GM18508 (cell line): ENCODE measurements around the gene FAM184A.

ENCODE experiments used
- ATAC-seq: cut with Tn5 transposase; IDR thresholded peaks from one replicate; pipeline ENCODE4 v1.9.1; 2021; ENCODE audit warnings: moderate number of reproducible peaks; ENCODE audit not compliant: insufficient read depth, unreplicated experiment

Gene FAM184A

DNA sequence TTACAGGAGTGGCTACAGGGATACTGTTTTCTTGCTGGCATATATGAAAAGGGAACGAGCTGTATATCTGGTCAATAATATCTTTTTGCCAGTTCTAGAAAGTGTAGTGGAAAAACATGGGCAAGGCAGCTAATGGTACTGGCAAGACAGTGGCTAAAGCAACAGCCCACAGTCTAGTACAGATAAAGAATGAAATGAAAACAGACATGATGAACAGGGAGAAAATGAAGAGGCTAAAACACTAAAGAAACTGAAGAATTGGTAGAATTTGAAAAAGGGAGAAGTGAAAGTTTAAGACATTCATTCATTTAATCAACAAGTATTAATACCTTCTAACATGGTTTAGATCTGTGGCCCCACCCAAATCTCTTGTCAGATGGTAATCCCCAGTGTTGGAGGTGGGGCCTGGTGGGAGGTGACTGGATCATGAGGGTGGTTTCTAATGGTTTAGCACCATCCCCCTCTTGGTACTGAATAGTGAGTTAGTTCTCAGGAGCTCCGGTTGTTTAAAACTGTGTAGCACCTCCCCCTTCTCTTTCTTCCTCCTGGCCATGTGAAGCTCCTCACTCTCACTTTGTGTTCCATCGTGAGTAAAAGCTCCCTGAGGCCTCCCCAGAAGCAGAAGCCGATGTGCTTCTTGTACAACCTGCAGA is 18.1 kb downstream of the FAM184A start:
- no peak for ATAC-seq

DNA sequence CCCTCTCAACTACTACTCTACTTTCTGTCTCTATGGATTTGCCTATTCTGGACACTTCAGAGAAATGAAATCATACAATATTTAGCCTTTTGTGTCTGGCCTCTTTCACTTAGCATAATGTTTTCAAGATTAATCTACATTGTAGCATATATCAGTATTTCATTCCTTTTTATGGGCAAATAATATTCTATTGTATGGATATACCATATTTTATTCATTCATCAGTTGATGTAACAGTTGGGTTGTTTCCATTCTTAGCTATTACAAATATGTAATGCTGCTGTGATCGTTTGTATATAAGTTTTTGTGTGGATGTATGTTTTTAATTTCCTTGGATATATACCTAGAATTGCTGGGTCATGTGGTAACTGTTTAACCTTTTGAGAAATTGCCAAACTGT is 23.4 kb downstream of the FAM184A start:
- ATAC-seq, result no peak

DNA sequence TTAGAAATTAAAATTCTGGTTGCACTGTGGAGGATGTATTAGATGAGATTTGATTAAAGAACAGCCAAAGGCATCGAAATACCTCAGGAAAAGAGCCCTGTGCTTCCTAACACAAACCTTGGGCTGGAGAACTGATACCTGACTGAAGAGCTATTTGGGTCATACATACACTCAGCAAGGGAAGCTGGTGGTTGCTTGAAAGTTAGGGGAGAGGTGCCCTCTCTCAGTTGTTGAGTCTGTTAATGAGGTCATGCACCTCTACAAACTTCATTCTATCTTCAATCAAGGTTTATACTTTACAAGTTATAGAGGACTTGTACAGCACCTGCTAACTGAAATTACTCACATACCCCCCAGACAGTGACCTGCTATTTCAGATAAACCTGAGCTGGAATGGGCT is 25.5 kb downstream of the FAM184A start:
- ATAC-seq, result no peak

DNA sequence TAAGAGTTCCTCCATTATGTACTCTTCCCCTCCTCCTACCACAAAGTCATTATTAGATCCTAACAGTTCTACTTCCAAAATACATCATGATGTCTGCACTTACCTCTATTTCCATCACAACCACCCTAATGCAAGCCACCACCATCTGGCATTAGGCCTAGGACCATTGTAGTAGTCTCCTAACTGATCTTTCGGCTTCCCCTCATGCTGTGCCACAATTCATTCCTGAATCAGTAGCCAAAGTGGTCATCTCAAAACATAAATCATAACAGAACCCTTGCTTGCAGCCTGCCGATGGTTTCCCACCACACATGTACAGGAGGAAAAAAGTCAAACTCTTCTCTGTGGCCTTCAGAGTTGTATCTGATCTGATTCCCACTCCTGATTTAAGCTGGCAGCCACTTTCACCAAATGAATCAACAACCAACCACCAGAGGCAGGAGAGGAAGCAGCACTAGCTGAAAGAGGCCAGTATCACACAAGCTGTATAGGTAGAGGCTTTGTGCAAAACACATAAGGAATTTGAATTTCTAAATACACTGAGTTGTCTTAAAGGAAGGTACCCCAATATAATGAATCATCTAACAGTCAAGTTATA is 26.1 kb downstream of the FAM184A start:
- no peak for ATAC-seq

DNA sequence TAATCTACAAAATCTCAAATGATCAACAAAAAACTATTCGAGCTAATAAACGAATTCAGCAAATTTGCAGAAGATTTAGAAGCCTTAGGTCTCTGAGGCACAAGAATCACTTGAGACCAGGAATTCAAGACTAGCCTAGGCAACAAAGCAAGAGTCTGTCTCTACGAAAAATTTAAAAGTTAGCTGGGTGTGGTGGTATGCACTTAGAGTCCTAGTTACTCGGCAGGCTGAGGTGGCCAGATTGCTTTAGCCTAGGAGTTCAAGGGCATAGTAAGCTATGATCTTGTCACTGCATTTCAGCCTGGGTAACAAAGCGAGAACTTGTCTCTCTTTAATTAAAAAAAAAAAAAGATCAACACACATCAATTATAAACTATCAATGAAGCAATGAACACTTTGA is 34.2 kb downstream of the FAM184A start:
- ATAC-seq, result no peak

DNA sequence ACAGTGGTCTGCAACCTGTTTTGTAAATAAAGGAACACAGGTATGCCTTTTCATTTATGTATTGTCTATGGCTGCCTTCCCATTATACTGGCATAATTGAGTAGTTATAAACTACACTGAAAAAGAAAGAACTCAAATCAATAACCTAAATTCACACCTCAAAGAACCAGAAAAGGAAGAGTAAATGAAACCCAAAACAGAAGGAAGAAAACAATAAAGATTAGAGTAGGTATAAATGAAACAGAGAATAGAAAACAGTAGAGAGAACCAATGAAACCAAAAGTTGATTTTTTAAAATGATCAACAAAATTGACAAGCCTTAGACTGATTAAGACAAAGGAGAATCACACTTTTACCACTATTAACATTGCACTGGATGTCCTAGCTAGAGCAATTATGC is 34.7 kb downstream of the FAM184A start:
- ATAC-seq, result peak; percentile 72

DNA sequence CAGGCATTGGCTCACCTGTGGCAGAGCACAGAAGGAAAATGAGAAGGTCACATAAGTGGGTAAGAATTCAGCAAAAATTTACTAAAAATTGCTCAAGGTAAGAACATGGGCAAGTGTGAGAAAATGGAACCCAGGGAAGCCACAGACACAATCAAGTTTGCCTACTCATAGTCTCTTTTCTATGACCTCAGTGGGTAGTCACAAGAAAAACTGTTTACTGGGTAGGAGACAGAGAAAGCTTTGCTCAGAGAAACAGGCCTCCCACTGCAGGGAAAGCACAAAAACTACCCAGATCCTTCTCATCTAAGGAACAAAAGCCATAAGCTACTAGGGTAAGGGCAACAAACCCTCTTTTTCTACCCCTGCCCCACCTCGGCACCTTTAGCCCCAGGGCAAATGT is 35.2 kb downstream of the FAM184A start:
- ATAC-seq, result no peak

DNA sequence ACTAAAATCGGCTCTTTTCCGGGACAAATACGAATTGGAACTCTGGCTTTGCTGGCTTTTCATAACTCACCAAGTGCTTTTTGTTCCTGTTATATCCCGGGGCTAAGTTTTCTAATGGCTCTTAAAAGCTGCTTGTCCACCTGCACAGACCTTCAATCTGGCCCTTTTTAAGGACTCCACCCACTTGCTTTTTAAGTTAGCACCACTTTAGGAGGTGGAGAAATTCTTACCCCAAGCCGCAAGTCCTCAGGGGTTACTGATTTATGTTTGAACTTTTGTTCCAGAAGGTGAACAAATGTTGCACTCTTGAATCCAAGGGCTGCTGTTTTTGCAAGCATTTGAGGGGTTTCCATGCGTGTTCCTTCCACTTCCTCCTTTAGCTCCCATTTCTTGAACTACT is 37.8 kb downstream of the FAM184A start:
- no peak for ATAC-seq

DNA sequence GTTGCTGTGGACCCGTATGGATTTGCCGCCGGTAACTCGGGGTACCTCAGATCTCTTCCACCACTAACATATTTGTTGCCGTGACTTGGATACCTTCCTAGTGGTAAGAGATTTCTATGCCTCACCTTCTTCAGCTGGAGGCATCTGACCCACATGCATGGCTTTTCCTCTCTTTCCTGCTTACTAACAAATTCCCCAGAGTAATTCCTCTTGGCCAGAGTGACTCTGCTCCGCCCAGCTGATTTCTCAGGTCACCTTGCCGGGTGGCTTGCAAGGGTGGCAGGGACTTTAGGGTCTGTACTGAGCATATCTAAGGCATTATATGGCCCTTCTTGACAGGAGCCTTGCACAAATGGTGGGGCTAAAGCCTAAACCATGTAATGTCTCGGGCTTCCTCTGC is 38.2 kb downstream of the FAM184A start:
- ATAC-seq, result no peak

DNA sequence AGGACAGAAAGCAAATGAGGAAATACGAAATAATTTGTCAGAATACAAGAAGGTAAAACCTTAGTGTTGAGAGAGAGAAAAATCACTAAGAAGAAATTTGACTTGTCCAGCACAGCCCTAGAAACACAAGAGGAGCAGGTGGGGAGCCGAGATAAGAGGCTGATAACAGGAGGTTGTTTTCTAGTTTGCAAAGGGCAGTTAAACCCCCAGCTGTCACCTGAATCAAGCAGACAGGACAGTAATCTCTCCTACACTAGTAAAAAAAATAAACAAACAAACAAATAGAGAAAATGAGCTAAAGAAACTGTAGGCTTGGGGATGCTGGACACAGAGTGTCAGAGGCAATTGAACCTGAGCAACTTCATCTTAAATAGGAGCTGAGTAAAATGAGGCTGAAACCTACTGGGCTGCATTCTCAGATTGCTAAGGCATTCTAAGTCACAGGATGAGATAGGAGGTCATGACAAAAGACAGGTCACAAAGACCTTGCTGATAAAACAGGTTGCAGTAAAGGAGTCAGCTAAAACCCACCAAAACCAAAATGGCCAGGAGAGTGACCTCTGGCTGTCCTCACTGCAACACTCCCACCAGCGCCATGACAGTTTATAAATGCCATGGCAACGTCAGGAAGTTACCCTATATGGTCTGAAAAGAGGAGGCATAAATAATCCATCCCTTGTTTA is 40.4 kb downstream of the FAM184A start:
- no peak for ATAC-seq

DNA sequence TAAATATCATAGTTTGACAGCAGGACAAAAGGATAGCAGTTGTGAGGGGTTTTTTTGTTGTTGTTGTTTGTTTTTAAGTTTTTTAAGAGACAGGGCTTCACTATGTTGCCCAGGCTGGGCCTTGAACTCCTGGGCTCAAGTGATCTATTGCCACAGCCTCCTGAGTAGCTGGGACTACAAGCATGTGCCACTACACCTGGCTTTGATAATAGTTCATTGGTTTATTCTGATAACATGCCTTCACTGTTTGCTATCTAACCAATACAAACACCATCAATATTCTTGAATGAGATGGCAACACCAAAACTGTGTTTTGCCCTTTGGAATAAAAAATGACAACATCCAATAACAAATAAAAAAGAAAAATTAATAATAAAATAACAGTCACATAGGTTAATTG is 41.2 kb downstream of the FAM184A start:
- ATAC-seq, result no peak

DNA sequence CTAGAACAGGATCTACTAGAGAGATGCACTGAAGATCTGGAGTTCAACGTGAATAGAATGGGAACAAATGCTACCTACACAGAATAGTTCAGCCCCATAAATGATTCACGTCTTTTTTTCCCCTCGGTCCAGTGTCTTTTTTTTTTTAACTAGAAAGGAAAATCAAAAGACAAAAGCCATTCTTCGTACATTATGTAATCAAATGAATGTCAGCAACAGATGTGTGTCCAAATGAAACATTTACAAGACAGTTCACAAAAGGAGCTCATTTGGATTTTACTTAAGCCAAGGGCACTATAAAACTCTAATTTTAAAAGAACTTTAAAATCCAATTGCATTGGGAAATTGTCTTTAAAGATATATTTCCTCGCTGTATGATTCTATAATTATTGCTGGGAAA is 42.4 kb downstream of the FAM184A start:
- ATAC-seq, result no peak

DNA sequence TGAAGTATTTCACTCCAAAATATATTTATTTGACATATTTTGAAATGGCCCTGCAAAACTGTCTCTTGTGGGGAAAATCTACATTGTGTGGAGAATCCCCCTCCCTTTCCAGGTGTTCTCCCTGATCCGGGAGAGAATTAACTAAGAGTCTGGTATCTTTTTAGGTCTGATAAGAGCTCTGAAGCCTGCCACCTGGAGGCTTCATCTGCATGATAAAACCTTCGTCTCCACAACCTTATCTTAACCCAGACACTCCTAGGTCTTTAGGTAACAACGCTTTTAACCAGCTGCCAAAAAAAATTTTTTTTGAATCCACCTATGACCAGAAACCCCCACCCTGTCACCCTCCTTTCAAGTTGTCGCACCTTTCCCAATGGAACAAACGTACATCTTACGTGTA is 43.0 kb downstream of the FAM184A start:
- no peak for ATAC-seq

DNA sequence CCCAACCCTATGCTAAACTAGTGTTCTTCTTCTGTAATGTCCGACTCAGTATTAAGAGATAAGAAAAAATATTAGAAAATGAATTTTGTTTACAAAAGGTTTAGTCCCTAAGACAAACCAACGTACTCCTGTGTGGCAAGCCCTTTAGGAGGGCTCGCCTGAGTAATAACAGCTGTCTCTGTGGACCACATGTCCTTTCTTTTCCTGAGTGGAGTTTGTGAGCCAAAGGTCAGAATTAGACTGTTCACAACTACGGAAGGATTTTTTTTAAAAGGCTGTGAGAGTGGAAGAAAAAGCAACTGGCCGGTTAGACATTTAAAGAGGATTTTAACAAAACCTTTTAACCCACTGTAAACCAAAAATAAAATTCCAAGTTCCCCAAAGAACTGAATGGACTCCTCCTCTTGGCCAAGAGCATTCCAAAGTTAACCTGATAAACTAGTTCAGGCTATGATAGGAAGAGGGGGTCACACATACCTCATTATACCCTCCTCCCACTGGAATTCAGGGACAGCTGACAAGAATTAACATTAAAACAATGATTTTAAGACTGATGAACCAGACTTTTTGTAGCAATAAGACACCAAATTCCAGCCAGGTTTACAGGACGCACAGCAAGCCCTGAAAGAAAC is 43.5 kb downstream of the FAM184A start:
- ATAC-seq, result no peak

DNA sequence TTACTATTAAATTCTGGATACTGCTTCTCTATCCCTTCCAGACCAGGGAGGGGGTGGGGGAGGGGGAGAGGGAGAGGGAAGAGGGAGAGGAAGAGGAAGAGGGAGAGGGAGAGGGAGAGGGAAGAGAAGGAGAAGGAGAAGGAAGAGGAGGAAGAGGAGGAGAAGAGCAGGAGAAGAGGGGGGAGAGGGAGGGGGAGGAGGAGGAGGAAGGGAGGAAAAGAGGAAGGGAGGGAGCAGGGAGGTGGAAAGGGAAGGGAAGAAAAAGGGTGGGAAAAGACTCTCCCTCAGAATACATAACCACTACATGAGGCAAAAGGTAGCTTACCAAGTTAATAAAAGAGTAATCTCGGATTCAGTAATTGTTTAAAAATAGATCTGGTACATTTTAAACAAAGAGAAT is 46.0 kb downstream of the FAM184A start:
- no peak for ATAC-seq

DNA sequence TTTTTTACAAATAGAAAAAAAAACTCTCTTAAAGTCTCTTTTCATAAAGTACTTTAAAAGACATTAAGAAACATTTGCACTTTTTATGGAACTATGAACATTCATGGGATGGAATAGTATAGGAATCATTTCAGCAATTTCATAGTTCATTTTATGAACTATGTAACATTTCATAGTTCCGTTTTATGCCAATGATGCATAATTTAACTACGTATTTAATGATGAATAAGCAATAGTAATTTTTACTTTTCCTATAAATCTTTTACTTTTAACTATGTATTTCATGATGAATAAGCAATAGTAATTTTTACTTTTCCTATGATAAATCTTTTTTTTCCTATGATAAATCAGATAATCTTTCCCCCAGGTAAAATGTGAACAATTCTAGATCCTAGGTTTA is 47.7 kb downstream of the FAM184A start:
- no peak for ATAC-seq

DNA sequence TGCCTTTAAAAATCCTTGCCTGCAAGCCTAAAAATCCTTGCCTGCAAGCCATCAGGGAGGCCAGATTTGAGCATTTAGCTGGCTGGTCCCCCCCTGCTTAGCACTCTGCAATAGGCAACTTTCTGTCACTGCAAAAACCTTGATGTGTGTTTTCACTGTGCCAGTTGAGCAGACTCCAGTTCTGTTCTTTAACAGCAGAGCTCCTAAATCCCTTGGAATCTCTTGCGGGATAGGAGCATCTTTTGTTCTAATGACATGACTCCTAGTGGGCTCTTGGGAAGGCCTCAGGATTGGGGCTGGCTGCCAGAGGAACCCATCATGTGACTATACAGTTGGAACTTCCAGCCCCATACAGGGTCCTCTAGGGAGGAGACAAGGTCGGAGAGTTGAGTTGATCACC is 50.4 kb downstream of the FAM184A start:
- ATAC-seq, result no peak

DNA sequence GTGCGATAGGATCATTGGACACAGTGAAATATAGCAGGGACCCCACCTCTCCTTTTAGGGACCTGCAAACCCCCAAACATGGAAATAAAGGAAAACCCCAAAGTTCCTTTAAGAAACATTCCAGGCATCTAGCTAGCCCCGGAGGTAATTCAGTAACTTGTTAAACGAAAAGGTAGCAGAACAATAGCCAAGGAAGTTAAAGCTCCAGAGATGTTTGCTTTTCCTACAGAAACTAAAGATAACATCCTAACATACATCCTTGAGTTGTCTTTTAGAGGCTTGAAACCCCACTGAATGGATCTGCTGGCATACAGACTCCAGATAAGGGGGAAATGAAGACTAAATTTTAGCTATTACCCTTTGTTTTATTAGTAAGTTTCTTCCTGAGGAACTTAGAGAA is 51.0 kb downstream of the FAM184A start:
- no peak for ATAC-seq

DNA sequence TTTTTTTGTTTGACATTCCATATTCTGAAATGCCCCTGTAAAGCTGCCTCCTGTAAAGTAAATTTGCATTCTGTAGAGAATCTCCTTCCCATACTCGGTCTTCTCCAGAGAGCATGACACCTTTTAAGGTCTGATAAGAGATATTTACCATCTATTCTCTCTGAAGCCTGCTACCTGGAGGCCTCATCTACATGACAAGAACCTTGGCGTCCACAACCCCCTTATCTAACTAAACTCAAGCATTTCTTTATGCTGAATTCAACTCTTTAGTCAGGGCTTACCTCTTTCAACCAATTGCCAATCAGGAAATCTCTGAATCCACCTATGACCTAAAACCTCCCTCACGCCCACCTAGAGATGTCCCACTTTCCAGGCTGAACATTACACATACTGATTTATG is 51.6 kb downstream of the FAM184A start:
- no peak for ATAC-seq

DNA sequence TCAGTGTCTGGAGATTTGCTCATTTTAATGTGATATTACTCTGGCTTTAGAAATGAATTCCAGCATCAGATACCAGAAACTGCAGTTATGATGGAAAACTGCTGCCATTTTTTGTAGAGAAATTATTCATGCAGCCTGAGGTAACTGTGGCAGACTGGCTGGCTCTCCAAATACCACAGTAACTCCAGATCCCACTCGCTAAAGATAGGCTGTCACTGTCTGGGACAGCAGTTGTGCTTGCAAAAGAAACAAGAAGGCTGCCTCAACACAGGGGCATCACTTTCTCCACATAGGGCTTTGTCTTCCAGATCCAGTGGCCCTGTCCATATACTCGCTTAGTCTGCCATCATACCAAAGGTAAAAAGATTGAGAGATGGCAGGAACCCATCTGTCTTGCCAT is 52.7 kb downstream of the FAM184A start:
- ATAC-seq, result no peak

DNA sequence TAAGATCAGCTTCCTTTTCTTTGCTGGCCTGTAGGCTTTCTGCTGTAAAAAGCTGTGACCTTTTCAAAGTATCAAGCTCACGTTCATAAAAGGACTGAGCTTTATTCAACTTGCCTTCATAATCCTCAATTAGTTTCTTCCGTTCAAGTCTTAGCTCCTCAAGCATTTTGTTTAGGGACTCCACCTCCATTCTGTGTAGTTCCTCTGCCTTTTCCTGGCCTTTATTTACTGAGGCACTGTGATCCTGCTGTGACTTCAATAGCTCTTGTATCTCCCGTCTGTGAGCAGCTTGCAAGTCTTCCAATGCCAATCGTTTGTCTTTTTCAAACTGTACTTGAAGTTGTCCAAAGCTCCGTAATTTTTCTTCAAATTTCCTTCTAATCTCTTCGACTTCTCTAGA is 54.4 kb downstream of the FAM184A start:
- no peak for ATAC-seq

DNA sequence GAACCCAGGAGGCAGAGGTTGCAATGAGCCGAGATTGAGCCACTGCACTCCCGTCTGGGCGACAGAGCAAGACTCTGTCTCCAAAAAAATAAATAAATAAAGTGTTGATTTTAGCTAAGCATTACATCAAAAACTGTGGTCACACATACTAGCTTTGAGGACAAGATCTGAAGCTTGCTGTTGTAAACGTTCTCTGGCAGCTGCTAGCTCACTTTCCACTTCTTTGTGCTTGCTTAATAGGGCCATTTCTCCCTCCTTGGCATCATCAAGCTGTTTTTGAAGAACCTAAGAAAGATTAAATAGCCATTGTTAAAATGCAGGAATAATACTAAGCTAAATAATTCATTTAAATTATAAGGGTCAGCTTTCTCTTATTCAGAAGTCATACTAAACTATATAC is 55.7 kb downstream of the FAM184A start:
- ATAC-seq, result no peak
